HG03342 (cell line): Measurements from ENCODE around the gene SEMA4B.
"Not testable (repeated sequence)": the region's sequence is repeated elsewhere in the genome, so short reads cannot be mapped to it uniquely, and the experiment has no call there.

ENCODE experiments used
- ATAC-seq: cut with Tn5 transposase; IDR thresholded peaks from one replicate; pipeline ENCODE4 v1.9.1; 2021; ENCODE audit warnings: mild to moderate bottlenecking, moderate library complexity; ENCODE audit not compliant: unreplicated experiment

Gene SEMA4B, protein sequence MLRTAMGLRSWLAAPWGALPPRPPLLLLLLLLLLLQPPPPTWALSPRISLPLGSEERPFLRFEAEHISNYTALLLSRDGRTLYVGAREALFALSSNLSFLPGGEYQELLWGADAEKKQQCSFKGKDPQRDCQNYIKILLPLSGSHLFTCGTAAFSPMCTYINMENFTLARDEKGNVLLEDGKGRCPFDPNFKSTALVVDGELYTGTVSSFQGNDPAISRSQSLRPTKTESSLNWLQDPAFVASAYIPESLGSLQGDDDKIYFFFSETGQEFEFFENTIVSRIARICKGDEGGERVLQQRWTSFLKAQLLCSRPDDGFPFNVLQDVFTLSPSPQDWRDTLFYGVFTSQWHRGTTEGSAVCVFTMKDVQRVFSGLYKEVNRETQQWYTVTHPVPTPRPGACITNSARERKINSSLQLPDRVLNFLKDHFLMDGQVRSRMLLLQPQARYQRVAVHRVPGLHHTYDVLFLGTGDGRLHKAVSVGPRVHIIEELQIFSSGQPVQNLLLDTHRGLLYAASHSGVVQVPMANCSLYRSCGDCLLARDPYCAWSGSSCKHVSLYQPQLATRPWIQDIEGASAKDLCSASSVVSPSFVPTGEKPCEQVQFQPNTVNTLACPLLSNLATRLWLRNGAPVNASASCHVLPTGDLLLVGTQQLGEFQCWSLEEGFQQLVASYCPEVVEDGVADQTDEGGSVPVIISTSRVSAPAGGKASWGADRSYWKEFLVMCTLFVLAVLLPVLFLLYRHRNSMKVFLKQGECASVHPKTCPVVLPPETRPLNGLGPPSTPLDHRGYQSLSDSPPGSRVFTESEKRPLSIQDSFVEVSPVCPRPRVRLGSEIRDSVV

DNA sequence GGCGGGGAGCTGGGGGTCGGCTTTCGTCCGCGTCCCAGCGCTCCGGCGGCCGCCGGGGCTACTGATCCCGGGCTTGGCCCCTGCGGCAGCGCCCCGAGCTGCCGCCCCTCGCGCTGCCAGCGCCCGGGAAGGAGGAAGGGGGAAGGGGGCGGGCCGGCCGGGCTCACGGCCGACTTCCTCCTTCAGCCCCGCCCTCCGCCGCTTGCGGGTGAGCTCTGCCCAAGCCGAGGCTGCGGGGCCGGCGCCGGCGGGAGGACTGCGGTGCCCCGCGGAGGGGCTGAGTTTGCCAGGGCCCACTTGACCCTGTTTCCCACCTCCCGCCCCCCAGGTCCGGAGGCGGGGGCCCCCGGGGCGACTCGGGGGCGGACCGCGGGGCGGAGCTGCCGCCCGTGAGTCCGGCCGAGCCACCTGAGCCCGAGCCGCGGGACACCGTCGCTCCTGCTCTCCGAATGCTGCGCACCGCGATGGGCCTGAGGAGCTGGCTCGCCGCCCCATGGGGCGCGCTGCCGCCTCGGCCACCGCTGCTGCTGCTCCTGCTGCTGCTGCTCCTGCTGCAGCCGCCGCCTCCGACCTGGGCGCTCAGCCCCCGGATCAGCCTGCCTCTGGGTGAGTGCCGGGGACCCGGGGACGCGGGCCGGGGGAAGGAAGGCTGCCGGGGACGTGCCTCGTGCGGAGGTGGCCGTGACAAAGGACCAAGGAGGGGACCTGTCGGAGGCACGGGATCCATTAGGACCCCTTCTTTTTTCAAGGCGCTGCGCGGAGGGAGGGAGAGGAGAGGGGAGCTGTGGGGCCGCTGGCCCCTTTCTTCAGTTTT, at the start of gene SEMA4B:
Gene SEMA4B (plus strand): TSS at position 201 of the 814 bp plus-strand sequence. CDS start 249 bp downstream, at position 450.
- ATAC-seq: peak; percentile 85

DNA sequence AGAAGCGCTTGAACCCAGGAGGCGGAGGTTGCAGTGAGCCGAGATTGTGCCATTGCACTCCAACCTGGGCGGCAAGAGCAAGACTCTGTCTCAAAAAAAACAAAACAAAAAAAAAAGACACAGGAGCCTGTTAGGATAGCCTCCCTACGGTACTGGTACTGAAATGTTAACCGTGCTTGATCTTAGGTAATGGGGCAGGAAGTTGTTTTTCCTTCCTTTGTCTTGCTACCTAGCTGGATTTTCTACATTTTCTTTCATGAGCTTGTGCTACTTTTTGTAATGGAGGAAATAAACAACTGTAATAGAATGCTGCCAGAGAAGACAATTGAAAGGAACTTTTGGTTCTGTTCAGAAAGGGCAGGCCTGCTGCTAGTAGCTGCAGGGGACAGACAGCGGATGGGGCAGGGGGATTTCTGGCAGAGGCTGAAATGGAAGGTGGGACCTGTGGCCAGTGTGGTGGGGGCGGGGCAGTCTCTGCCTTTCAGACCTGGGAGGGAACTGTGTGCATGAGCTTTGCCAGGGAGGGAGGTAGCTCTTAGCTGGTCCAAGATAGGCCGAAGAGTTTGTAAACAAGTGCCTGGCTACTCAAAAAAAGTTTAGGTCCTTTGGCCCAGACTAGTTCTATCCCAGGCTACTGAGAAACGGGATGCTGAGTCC, 49.0 kb upstream of the SEMA4B start:
- no peak for ATAC-seq

DNA sequence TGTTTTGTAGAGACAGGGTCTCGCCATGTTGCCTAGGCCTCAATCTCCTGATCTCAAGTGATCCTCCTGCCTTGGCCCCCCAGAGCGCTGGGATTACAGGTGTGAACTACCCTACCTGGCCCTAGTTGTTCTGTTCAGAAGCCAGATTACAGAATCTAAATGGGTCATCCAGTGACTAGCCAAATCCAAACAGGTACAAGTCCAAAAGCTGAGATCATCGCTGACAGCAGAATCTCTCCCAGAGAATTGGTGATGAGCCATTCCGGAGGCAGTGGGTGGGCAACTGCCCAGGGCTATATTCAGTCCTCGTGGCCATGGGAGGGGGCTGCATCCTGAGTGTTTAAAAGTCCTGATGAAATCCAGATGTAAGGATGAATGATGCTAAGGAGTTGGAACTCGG, 47.5 kb upstream of the SEMA4B start:
- ATAC-seq: no peak

DNA sequence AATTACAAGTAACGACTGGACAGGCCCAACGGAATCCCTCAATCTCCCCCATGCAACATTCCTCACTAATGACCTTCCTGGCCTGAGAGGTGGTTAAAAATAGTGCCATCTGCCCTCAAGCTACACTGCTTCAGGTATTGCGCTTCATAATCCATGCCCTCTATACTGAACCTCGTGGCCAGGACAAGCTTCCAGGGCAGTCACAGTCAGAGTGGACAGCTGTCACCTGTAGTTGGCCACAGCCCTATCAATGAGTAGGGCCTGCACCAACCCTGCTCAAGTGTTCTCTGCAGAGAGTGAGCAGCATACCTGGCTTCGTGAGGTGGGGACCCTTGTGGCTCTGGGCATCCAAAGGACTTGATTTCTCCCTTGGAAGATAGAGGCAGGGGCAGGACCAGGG, 46.9 kb upstream of the SEMA4B start:
- ATAC-seq: no peak

DNA sequence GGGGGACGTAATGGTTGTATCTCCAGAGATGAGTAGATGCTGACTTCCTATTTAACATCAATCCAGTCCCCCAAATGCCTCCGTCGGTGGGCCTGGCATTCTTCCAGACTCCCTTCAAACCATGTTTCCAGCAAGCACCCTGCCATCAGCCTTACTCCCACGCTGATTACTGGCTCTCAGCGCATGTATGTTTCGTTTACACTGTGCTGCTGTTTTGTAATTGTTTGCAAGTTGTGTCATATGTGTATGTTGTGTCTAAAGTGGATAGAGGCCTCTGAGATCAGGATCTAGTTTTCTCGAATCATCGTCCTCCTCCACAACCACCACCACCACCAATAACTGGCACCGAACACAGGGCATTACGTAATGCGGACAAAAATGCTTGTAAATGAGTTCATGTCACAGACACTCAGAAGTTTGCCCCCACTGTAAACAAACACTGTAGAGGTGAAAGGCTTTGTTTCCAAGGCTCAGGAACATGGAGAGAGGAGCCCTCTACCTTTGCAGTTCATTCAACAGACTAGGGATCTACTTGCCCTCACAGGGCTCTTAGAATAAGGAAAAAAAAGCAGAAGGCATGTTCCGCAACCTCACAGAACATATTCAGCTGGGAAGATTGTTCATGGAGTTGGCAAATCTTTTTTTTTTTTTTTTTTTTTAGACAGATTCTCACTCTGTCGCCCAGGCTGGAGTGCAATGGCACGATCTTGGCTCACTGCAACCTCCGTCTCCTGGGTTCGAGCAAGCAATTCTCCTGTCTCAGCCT, 46.1 kb upstream of the SEMA4B start:
- no peak for ATAC-seq

DNA sequence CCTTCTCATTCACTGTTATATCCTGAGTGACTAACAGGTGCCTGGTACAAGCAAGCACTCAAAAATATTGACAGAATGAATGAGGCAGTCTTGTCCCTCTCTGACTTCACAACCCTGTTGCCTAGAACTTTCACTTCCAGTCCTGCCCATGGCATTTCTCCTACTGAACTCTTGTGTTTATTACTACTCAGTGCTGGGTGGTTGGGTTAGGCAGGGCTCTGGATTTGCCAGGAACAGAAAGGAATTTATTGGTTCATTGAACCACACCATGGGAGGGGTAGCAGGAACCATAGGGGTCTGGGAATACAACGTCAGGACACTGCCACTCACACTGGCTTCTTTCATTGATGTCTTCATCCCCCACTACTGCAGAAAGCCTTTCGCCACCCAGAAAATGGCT, 41.9 kb upstream of the SEMA4B start:
- no peak for ATAC-seq

DNA sequence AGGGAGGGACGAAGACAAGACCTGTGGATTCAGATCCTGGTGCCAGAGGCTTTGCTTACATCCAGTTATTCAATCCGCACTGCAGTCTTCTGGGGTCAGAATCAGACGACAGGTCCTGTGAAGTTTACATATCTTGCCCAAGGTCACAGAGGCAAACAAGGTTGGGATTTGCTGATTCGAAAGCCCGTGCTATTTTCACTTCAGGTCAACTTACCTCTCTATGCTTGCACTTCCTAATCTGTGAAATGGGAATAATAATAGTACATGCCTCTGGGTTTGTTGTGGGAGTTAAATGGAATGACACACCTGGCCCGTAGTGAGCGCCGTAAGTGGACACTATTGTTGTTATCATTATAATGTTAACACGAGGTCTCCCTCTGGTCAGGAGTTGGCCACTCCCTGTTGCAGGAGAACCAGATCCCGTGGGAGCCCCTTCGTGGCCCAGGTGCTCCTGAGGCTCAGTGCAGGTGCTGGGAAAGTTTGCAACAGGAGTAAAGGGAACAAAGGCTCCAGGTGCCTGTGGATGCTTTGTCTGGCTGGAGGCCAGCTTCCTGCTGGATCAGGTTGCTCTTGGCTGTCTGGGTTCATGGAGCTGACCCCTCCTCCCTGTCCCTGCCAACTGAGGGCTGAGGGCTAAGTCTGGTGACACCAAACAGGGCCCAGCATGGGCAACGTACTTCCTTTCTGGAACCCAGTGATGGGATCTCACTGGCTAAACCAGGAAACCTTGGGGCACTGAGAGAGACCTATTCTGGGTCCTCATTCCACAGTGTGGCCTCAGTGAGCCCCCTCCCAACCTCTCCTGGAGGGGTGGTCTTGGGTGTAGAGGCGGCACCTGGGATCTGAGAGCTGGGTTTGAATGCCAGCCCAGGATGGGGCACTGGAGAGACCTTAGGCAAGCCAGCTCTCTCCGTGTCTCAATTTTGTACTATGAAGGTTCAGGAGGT, 40.1 kb upstream of the SEMA4B start:
- no peak for ATAC-seq

DNA sequence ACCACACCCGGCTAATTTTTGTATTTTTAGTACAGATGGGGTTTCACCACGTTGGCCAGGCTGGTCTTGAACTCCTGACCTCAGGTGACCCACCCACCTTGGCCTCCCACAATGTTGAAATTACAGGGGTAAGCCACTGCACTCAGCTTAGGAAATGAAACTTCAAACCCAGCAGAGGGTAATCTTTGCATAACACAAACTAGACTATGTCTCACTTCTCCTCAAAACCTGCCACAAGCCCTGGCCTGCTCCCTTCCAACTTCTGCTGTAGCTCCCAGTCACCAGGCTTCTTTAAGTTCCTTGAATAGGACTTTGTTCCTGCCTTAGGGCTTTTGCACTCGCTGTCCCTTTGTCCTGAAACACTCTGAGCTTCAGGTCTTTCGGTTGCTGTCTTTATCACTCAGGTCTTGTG, 39.2 kb upstream of the SEMA4B start:
- ATAC-seq: peak; percentile 78

DNA sequence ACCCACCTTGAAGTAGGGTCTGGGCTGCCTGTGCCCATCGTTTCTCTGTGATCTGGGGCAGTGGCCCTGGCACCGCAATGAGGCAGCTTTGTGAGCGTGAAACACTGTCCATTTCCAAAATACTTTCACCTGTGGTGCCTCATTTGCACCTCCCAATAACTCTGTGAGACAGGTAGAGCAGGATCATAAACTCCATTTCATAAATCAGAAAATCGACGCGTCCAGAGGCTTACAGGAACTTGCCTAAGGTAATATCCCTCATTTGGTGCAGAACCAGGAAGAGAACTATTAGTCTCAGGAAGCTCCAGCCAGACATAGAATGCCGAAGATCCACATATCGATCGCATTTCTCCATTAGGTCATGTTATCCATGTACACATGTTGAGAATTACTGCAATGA, 38.2 kb upstream of the SEMA4B start:
- no peak for ATAC-seq

DNA sequence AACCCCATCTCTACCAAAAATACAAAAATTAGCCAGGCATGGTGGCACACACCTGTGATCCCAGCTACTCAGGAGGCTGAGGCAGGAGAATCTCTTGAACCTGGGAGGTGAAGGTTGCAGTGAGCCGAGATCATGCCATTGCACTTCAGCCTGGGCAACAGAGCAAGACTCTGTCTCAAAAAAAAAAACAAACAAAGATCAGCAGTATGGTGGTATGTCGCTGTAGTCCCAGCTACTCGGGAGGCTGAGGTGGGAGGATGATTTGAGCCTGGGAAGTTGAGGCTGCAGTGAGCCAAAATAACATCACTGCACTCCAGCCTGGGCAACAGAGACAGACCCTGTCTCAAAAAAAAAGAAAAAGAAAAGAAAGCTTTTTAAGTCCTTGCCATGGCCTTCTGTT, 36.9 kb upstream of the SEMA4B start:
- not testable (repeated sequence) for ATAC-seq

DNA sequence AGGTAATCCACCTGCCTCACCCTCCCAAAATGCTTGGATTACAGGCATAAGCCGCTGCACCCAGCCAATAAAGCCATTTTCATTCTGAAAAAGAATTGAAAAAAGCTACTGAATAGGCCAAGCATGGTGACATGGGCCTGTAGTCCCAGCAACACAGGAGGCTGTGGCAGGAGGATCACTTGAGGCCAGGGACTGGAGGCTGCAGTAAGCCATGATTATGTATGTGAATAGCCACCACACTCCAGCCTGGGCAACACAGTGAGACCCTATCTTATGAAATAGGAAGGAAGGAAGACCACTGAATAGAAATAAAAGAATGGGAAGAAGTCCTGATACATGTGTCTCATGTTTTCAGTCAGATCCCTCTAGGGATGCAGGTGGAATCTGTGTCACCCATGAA, 36.0 kb upstream of the SEMA4B start:
- ATAC-seq: no peak

DNA sequence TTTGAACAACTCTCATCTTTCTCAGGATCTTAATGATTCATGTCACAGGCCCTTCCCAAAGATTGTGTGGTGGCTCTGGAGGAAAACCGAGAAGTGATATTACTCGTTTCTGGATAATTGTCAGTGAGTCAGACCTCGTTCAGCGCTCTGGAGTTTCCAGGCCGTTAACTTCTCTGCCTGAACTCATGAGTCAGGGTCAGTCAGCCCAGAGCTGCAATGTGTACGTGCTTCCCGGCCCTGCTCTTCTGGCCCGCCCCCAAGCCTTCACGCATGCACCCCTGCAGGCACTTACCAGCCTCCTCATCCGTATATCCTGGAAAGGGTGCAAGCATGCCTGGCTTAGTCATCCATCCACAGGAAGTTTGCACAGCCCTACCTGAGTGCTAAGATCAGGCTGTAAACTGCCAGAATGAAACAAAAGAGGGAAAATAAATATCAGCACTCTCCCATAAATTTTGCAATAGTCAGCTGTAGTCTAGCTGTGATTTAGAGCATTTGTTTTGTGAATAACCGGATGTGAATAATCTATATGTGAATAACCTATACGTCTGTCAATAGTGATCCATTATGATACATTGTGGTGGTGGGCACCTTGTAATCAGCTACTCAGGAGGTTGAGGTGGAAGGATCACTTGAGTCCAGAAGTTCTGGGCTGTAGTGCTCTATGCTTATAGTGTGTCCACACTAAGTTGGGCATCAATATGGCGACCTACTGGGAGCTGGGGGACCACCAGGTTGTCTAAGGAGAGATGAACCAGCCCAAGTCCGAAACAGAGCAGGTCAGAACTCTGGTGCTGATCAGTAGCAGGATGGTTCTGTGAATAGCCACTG, 35.3 kb upstream of the SEMA4B start:
- no peak for ATAC-seq

DNA sequence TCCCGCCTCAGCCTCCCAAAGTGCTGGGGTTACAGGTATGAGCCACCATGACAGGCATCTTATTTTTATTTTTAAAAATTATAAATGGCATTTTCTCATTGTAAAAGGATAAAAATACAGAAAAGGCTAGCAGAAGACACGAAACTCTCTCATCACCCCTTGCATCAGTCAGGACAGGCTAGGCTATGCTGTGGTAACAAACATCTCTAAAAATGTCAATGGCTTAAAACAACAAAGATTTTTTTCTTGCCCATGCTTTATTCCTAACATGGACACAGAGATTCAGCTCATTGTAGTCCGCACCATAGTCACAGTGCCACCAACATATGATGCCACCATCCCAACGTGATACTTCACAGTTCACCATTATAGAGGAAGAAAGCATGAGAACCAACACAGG, 34.0 kb upstream of the SEMA4B start:
- no peak for ATAC-seq

DNA sequence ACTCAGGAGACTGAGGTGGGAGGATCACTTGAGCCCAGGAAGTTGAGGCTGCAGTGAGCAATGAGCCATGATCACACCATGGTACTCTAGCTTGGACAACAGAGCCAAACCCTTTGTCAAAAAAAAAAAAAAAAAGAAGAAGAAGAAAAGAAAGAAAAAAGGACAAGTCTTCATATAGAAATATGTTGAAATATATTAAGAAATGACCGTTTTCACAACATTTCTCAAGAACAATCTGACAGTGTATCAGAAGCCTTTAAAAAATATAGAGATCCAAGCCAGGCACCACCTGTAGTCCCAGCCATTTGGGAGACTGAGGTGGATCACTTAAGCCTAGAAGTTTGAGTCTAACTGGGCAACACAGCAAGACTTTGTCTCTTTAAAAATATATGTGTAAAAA, 29.5 kb upstream of the SEMA4B start:
- ATAC-seq: no peak

DNA sequence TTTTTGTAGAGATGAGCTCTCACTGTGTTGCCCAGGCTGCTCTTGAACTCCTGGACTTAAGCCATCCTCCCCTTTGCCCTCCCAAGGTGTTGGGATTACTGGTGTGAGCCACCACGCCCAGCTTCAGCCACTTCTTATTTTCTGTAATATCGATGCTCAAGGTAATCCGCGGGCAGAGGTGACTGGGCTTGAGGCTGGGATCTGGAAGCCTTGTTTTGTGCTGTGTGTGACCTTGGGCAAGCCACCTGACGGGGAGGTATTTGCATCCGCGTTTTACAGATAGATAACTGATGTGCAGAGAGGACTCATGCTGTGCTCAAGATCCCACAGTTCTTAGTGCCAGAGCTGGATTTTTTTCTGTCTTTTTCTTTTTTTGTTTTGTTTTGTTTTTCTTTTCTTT, 27.8 kb upstream of the SEMA4B start:
- no peak for ATAC-seq

DNA sequence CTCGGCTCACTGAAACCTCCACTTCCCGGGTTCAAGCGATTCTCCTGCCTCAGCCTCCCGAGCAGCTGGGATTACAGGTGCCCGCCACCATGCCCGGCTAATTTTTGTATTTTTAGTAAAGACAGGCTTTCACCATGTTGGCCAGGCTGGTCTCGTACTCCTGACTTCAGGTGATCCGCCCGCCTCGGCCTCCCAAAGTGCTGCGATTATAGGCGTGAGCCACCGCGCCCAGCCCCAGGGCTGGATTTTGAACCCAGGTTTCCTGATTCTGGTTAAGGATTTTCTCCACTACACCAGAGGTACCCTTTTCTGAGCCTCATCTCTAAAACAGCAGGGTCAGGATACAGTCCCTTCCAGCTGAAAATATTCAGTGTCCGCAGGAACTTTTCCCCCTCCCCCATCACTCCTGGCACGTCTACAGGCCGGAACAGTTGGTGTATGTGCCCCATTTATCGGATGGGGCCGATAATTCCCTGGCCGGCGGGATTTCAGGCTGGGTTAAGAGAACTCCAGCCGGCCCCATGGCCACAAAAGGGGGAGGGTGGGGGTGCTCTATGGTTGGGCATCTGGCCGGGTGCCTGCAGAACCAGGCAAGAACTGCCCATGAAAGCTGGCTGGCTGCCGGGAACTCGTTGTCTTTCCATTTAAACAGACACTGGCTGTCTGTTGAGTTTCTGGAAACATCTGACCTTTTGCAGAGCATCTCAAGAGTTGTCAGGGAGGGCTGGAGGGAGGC, 26.8 kb upstream of the SEMA4B start:
- ATAC-seq: no peak

DNA sequence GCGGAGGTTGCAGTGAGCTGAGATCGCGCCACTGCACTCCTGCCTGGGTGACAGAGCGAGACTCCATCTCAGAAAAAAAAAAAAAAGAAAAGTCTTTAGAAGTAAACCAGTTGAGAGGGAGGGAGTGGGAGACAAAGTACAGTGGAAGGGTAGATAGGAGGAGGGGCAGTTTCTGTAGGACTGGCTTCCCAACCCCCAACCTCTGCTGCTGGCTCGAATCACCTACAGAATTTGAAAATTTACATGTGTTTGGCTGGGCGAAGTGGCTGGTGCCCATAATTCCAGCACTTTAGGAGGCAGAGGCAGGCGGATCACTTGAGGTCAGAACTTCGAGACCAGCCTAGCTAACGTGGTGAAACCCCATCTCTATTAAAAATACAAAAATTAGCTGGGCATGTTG, 24.1 kb upstream of the SEMA4B start:
- ATAC-seq: no peak
